GM12892 (cell line): ENCODE data around the gene GLI2.

Experiments used
- POLR2A ChIP-seq: IDR thresholded peaks from 2 replicates; pipeline ENCODE4 v1.6.1; 2011; ENCODE audit warnings: low read depth, low read length, control low read depth
- TAF1 ChIP-seq: IDR thresholded peaks from 2 replicates; pipeline ENCODE4 v1.6.1; 2011; ENCODE audit warnings: low read depth, mild to moderate bottlenecking, control low read depth, low read length, borderline replicate concordance

DNA sequence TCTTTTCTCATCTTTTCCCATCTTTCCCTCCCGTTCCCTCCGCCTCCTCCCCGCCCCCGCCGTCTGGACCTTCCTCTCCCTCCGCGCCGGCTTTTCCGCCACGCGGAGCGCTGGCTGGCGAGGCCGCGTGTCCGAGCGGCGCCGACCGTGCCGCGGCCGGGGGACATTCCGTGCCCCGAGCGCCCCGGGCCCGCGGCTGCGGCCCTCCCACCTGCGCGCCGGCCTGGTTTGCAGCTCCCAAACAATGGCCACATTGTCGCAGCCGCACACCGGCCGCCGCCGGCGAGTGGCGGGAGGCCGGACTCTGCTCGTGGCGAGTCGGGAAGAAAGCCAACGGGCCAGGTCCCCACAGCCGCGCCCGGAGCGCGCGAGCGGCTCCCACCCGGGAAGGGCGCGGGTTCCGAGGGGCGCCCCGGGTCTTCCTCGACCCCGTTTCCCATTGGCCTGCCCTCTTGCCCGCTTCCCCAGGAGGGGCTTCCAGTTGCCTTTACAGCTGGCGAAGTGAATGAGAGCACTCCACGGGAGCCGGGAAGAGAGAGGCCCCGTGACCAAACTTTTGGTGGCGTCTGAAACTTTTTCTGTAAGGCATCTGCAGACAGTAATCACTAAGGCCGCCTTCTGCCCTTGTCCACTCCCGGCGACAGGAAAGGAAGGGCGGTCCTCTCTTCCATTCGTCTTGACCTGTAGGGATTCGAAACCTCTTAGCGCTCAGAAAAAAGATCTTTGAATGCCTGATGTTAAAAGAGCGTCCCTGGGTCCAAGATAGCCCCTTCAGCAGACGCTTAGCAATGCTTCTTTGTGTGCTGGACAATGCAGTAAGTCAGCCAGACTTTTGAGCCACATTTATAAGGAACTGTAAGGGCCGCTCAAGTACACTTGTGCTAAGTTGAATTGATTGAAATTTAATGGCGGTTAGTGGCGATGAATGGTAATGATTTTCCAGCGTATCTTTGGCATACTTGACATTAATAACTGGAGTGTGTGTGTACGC, 6.2 kb downstream of the GLI2 start:
- TF ChIP-seq TAF1 (no peak), POLR2A (no peak)
